ENCODE data around the gene C17orf107.

DNA sequence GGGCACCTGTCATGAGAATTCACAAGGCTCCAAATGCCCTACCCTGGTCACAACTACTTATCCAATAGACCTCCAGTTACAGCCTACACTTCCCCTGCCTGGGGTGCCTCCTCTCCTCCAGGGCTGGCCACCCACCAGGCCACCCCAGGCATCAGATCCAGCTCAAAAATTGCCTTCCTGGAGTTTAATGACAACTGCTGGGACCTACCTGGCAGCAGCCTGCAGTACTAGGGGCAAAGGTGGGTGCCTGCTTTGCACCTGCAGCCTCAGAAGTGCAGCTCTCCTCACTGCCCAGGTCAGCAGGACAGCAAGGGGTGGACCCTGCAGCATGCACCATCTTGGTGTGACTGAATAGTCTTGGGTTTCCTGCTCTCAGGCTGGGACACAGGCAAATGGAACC lies 36.3 kb downstream of the C17orf107 start:
- TF ChIP-seq POLR2A (IDR thresholded peaks at IDR 0.05): no peak
- TF ChIP-seq, protein P1, sequence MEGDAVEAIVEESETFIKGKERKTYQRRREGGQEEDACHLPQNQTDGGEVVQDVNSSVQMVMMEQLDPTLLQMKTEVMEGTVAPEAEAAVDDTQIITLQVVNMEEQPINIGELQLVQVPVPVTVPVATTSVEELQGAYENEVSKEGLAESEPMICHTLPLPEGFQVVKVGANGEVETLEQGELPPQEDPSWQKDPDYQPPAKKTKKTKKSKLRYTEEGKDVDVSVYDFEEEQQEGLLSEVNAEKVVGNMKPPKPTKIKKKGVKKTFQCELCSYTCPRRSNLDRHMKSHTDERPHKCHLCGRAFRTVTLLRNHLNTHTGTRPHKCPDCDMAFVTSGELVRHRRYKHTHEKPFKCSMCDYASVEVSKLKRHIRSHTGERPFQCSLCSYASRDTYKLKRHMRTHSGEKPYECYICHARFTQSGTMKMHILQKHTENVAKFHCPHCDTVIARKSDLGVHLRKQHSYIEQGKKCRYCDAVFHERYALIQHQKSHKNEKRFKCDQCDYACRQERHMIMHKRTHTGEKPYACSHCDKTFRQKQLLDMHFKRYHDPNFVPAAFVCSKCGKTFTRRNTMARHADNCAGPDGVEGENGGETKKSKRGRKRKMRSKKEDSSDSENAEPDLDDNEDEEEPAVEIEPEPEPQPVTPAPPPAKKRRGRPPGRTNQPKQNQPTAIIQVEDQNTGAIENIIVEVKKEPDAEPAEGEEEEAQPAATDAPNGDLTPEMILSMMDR (IDR thresholded peaks at IDR 0.05): no peak
